ENCODE measurements around the gene RUBCN.
"Not testable (repeated sequence)": the region's sequence is repeated elsewhere in the genome, so short reads cannot be mapped to it uniquely, and the experiment has no call there.

The RUBCN gene

DNA sequence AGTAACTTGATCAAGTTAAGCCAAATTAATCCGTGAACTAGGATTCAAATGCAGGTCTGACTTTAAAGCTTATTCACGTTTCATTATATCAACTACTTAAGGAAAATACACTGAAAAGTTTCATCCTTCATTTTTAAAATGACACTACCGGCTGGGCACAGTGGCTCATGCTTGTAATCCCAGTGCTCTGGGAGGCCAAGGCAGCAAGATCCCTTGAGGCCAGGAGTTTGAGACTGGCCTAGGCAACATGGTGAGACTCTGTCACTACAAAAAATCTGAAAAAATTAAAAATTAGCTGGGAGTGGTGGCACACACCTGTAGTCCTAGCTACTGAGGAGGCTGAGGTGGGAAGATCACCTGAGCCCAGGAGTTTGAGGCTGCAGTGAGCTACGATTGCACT lies 3.7 kb downstream of the RUBCN start:
- no peak for DNase-seq

DNA sequence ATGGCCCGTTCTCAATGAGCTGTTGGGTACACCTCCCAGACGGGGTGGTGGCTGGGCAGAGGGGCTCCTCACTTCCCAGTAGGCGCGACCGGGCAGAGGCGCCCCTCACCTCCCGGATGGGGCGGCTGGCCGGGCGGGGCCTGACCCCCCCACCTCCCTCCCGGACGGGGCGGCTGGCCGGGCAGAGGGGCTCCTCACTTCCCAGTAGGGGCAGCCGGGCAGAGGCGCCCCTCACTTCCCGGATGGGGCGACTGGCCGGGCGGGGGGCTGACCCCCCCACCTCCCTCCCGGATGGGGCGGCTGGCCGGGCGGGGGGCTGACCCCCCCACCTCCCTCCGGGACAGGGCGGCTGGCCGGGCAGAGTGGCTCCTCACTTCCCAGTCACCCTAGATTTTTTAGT lies 5.2 kb downstream of the RUBCN start:
- DNase-seq, result not testable (repeated sequence)

DNA sequence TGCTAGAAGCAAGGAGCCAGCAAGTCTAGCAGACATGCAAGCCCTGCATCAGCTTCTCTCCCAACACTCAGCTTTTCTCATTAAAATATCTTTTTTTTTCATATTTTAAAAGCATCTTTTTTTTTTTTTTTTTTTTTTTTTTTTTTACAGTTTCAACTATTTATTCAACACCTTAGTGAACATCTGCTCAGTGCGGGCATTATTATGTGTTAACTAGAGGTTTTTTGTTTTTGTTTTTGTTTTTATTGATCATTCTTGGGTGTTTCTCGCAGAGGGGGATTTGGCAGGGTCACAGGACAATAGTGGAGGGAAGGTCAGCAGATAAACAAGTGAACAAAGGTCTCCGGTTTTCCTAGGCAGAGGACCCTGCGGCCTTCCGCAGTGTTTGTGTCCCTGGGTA lies 5.9 kb downstream of the RUBCN start:
- DNase-seq, result not testable (repeated sequence)

DNA sequence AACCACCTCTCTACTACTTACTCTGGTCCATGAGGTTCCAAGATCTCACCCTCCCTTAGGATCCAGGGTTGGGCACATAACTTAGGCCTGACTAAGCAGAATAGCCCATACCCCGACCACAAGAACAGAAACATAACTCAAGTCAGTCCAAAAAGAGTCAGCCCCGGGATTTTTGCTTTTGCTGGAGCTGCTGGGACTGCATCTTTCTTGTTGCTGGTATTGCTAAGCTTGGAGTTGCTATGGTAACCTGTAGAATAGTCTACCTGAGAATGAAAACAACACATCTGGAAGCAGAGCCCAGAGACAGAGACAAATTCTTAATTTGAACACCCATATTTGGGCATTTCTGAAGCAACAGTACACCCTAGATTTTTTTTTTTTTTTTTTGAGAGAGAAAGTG lies 6.5 kb downstream of the RUBCN start:
- peak; percentile 88 for DNase-seq

DNA sequence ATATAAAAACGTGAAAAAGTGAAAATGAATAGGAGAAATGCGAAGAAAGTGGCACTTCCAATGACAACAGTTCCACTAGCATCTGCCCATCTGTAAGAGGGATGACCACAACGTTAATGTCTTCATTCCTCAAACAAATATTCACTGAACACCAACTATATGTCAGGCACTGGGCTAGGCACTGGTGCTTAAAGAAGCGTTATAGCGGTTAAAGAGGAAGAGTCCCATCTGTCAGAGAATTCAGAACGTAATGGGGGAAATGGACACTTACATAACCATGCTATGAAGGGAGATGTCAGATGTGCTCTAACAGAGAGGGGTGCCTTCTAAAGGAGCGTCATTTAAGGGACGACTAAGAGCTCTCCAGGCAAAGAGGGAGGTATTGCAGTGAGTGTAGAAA lies 8.2 kb downstream of the RUBCN start:
- no peak for DNase-seq

DNA sequence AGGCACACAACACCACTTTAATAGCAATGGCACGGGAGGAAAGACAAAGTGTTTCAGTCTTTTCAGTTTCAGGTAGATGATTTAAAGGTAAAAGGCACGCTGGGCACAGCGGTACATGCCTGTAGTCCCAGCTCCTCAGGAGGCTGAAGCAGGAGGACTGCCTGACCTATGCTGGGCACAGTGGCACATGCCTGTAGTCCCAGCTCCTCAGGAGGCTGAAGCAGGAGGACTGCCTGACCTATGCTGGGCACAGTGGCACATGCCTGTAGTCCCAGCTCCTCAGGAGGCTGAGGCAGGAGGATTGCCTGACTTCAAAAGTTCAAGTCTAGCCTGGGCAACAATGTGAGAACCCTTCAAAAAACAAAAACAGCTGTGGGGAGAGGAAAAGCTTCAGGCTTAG lies 8.8 kb downstream of the RUBCN start:
- not testable (repeated sequence) for DNase-seq

DNA sequence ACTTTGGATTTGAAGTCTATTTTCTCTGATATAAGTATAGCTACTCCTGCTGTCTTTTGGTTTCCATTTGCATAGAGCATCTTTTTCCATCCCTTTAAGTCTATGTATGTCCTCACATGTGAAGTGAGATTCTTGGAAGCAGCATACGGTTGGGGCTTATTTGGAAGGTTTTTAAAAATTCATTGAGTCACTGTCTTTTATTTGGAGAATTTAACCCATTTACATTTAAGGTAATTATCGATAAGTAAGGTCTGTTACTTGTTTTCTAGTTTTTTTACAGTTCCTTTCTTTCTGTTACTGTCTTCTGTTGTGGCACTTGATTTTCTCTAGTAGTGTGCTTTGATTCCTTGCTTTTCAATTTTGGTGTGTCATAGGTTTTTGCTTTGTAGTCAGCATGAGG lies 14.0 kb downstream of the RUBCN start:
- no peak for DNase-seq

DNA sequence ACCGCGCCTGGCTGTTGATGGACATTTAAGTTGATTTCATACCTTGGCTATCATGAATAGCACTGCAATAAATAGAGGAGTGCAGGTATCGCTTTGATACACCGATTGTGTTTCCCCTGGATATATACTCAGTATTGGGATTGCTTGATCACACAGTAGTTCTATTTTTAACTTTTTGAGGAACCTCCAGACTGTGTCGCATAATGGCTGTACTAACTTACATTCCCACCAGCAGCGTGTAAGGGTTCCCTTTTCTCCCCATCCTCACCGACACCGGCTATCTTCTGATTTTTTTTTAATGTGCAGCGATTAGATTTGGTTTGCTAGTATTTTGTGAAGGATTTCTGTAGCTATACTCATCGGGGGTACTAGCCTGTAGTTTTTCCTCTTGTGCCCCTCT lies 16.0 kb downstream of the RUBCN start:
- DNase-seq, result no peak

DNA sequence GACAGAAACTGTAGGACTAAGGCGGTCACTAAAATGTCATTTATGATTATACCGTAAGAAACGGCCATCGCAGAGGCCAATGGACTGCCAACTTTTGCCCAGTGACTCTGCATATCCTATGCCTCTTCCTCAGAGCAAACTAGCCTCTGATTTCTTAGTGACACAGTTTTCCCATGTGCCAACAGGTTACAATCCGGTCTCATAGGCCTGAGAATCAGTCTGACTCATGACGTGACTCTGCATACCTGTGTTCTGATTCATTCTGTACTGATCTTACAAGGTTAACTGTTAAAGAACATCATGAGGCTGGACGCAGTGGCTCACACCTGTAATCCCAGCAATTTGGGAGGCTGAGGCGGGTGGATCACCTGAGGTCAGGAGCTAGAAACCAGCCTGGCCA lies 17.8 kb downstream of the RUBCN start:
- DNase-seq, result peak; percentile 83

DNA sequence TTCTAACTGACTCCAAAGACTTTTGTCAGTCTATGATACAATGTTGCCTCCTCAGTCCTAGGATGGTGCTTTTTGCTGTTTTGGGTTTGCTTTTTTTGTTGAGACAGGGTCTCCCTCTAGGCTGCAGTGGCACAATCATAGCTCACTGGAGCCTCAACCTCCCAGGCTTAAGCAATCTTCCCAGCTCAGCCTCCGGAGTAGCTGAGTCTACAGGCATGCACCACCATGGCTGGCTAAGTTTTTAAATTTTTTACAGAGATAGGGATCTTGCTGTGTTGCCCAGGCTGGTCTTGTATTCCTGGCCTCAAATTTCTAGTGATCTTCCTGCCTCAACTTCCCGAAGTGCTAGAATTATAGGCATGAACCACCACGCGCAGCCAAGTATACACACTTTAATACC lies 22.5 kb downstream of the RUBCN start:
- DNase-seq, result no peak

DNA sequence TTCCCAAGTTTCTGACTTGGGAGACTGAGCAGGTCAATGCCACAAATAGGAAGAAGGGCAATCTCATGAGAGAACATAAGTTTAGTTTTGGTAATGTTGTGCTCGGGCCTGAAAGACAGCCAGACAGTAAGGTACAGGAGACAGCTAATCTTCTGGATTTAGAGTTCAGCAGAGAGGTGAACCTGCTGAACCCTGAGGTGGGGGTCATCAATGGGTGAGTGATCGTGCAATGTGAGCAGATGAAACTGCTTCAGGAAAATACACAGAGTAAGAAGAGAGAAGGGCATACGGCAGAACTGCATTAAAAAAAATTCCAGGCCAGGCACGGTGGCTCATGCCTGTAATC lies 23.3 kb downstream of the RUBCN start:
- no peak for DNase-seq

DNA sequence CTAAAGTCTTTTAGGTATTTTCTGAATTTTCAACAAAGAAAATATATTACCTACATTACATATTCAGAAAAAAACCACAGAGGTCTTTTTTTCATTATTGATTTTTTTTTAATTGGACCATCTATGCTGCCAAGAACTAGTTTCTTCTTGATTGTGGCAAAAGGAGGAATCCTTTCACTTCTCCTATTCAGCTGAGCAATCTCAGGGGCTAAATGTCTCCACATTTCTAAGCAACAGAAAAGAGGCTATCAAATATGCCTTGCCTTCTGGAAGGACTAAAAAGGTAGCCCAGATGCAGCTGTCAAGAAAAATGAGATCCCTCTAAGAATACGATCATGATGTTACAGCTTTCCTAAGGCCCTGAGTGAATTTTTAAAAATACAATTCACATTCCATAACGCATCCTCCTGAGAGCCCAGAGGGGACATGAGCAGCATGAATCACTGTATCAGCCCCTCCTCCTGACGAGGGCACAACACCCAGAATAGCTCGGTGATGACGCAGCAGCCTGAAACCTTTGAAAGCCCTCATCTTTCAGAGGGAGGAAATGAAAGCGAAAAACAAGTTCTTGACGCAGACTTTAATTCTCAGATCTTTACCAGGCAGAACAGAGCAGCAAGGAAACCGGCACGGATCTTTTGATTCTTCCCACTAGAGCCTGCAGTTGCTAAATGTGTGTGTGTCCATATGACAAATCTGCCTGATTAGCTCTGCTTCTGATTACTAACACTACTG lies 24.6 kb downstream of the RUBCN start:
- peak; percentile 97 for DNase-seq

DNA sequence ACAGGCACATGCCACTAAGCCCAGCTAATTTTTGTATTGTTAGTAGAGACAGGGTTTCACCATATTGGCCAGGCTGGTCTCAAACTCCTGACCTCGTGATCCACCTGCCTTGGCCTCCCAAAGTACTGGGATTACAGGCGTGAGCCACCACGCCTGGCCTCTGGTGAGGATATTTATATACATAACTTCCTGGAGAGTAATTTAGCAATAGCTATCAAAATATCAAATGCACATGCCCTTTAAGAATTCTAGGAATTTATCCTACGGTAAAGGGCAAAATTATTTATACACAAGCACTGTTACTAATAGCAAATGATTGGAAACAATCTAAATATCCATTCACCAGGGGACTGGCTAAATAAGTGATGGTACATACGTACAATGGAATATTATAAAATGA lies 25.7 kb downstream of the RUBCN start:
- peak; percentile 63 for DNase-seq

DNA sequence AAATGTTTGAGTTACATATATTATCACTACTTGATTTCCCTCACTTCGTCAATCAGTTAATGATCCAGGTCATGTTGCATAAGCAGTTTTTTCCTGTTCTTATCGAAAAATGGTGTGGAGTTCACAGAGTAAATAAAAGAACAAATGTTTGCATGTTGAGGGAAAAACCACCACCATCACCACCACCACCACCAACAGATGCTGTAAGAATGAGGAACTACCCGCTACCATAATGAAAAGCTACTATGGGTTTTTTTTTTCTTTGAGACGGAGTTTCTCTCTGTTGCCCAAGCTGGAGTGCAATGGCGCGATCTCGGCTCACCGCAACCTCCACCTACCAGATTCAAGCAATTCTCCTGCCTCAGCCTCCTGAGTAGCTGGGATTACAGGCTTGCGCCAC lies 27.6 kb downstream of the RUBCN start:
- DNase-seq, result no peak

DNA sequence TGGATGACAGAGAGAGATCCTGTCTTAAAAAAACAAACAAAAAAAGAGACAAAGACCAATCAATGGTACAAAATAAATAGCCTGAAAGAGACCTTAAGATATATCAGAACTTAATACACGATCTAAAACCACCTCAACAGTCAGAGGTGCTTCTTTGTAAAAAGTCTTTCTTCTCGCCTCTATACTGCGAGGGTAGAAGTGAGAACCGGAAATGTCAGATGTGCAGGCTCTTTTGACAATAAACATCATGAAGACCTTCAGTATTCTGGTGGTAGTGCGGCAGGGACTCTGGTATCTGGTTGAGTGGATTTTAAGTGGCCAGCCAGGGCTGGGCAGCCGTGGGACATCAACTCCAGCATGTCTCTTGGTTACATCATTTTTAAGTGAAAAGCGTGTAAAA lies 30.0 kb downstream of the RUBCN start:
- no peak for DNase-seq

DNA sequence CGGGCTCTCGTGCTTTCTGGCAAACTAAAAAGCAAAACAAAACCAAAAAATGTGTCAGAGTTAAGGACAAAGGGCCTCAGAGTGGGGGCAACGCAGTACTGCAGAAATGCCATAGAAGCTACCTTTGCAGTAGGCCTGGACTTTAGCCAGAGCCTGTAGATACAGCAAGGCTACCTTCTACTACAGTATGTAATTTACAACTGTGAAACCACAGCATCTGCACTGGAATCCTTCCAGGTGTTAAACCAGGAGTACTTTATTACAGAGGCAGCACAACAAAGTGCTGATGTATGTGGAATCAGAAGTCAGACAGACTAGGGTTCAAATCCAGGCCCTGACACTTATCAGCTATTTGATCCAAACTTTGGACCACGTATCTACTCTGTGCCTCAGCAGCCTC lies 34.9 kb downstream of the RUBCN start:
- DNase-seq, result no peak

DNA sequence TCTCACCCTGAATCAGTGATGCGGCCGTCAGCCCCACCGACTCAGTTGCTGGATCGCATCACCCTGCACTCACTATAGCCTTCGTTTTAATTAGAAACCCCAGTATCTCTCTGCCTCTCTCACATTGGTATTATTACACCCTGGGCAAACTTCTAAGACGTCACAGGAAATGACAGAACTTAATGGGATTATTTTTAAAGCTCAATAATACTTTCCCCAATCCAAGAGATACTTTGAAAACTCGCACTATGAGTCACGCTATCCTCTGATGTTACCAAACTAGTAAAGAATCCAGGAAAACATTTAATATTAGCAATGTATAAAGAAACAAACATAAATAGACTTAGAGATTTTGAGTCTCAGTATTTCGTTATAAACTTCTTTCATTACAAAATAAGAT lies 36.6 kb downstream of the RUBCN start:
- peak; percentile 75 for DNase-seq

DNA sequence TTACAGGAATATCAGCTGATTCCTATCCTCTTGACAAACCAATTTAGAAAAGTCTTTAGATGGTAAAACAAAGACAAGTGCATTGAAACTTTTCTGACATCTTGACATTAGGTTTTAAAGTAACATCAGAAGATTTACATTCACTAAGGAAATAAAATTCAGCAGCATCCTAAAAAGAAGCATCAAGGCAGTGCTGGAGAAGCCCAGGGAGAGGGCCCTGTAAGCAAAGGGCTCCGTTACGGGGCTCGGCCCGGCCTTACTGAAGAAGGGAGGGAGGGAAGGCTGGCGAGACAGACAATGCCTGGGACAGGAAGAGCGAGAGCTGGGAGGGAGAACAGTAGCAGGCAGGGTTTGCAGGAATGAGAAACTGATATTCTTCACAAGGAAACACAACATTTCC lies 39.3 kb downstream of the RUBCN start:
- DNase-seq, result no peak

DNA sequence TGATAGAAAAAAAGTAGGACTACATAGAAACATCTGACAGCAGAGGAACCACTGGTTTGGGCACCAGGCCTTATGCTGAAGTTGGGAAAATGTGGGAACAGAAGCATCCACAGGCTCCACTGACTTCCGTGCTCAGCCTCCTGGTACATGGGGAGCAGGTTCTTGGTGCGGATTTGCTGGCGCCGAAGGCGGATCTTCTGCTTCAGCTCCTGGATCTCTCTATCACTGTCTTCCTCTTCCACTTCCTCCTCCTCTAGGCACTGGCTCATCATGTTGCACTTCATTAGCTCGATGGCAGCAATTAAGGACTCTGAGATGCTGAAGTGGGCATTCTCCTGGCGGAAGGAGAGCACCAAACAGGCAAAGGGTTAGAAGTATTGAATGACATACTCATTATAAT lies 42.5 kb downstream of the RUBCN start:
- DNase-seq, result no peak

DNA sequence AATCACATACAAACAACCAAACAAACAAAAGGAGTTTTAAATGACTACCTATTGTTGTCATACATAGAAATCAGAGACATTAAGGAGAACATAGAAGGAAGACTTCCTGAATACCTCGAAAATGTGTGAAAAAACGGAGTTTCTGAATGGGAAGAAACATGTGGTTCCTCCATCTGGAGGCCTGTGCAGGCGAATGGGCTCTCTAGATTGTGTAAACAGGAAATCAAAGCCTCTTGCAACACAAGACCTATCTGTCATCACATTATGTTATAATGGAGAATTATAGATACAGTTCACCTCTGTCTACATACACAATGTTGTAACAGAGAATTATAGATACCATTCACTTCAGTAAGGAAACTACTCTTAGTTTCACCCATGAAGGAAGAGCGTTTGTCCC lies 44.1 kb downstream of the RUBCN start:
- DNase-seq, result peak; percentile 44

DNA sequence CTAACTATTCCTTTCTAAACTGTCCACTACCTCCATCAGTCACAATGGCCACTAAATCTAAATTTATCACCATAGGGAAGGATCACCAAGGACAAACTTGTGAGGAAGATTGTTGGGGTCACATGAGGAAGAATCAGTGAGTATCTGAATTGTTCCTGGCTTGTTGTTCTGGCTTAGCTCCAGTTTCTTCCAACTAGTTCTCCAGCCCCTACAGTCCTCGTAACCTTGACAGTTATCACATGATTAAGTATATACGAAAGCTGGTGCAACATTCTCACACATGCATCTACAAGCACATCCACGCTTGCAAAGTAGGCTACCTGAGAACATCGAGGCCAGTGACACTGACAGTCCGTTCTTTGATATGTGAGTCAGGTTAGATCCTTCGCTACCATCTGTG lies 46.0 kb downstream of the RUBCN start:
- no peak for DNase-seq

DNA sequence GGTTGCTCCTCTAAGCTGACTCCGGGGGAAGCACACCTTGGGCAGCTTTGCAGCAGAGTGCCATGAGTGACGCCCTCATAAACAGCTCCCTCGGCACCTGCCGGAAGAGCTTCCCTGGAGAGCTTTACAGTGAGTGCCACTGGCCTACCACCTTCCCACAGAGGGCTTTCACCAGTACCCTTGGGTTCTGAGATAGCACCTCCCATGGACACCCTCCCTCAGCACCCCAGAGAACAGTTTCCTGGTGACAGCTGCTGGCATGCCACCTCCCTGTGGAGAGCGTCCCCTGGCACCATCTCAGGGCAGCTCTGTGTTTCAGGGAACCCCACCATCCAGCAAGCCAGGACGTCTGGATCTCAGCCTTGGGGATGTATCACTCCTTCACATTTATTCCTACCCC lies 49.1 kb downstream of the RUBCN start:
- no peak for DNase-seq

DNA sequence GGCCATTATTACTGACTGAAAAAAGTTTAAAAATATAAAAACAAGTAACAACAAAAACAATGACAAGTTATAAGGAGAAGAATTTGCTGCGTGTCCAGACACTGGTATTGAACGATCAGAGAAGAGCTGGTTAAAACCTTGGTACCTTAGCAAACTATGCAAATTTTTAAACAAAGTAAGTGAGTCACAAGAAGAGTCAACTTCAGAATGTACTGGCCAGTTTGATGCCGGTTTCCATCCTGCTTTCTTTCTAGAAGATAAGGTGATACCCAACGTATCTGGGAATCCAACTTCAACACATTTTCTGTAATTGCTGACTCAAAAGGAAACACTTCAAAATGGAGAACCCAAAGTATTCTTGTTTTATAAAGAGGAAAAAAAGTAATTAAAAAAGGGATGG lies 49.8 kb downstream of the RUBCN start:
- DNase-seq, result no peak

DNA sequence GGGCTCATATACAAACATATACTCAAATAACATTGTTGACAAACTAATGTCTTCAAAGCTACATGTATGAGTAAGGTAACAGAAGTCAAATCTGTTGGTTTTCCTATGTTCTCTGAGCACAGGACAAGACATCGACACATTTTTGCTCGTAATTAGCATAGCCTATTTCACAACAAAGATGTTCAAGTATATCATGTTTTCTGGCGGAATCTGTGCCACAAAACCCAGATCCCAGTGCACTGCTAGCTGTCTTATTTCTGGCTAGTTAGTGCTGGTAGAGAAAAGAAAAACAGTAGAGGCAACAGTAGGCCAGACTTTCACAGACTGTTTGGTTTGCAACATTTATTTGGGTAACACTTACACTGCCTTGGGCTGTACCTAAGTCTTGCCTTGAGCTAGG lies 51.2 kb downstream of the RUBCN start:
- no peak for DNase-seq

DNA sequence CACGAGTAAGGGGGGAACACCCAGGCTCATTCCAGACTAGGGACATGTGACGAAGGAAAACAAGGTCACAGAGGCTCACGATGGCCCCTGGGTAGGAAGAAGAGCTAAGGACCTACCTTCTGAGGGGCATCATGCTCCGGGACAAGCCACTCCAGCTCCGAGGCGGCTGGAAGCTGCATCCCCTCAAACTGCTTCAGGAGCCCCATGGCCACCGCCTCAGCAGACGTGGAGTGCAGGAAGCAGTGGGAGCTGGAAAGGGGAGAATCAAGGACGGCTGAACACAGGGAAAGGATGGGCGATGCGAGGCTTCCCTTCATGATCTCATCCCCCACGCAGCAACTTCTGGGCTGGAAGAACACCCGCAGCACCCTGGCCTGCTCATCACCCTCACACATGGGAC lies 53.5 kb downstream of the RUBCN start:
- DNase-seq, result no peak

DNA sequence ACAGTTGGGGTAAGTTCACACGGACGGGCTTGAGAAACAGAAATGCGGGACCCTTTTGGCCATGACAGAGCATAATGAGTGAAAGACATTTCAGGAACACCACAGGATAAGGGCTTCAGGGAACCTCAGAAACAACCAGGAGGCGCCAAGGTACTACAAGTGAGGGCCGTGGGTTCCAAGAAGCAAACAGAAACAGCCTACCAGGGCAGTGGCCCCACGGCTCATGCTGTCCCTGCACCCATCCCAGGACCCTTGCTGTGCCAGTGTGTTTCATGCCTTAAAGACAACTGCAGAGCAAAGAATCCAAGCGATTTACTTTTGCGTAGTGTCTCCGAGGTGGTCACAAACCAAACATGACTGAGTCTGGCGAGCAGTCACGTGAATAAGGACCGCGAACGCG lies 54.0 kb downstream of the RUBCN start:
- DNase-seq, result no peak

Data from HCEC 1CT (cell line).